Glomerular visceral epithelial cell (primary cell): ENCODE data around the gene NDRG2.

Experiments
- DNase-seq: peaks from one replicate; pipeline ENCODE4 v3.0.0-alpha.2; 2016; ENCODE audit errors: extremely low spot score

NDRG2 gene

GRCh38 chr14:21024585-21025370, at the start of gene NDRG2:
Gene NDRG2, minus strand, starts transcription at chr14:21025061. Its CDS starts 1,746 bp downstream, at chr14:21023315.
- peak; percentile 62 for DNase-seq

- no peak for DNase-seq
Measured at GRCh38 chr14:21073921-21074320, 49.1 kb upstream of the NDRG2 start.

- no peak for DNase-seq
Measured at GRCh38 chr14:21072781-21073339, 48.0 kb upstream of the NDRG2 start.

GRCh38 chr14:21072031-21072473, 47.2 kb upstream of the NDRG2 start:
- no peak for DNase-seq

GRCh38 chr14:21071225-21072030, 46.6 kb upstream of the NDRG2 start:
- DNase-seq, result peak; percentile 95

- peak; percentile 70 for DNase-seq
Measured at GRCh38 chr14:21070610-21071224, 45.9 kb upstream of the NDRG2 start.

GRCh38 chr14:21070083-21070609, 45.3 kb upstream of the NDRG2 start, which contains the start of gene ARHGEF40:
Gene ARHGEF40, plus strand, starts transcription at chr14:21070304. Its CDS starts 93 bp downstream, at chr14:21070397.
- peak; percentile 68 for DNase-seq

- DNase-seq, result peak; percentile 55
Measured at GRCh38 chr14:21069388-21070082, 44.7 kb upstream of the NDRG2 start.

- peak; percentile 70 for DNase-seq
Measured at GRCh38 chr14:21068521-21069387, 43.9 kb upstream of the NDRG2 start.

GRCh38 chr14:21066882-21067502, 42.1 kb upstream of the NDRG2 start:
- DNase-seq, result no peak

GRCh38 chr14:21063479-21063878, 38.6 kb upstream of the NDRG2 start:
- DNase-seq, result peak; percentile 89

- no peak for DNase-seq
Measured at GRCh38 chr14:21061347-21061668, 36.4 kb upstream of the NDRG2 start.

- no peak for DNase-seq
Measured at GRCh38 chr14:21060614-21061346, 35.9 kb upstream of the NDRG2 start.

- no peak for DNase-seq
Measured at GRCh38 chr14:21059842-21060613, 35.2 kb upstream of the NDRG2 start.

GRCh38 chr14:21058903-21059302, 34.0 kb upstream of the NDRG2 start:
- DNase-seq, result no peak

GRCh38 chr14:21057803-21058675, 33.2 kb upstream of the NDRG2 start, which contains the start of gene RNASE8:
Gene RNASE8, plus strand, starts transcription at chr14:21057822. Its CDS starts 71 bp downstream, at chr14:21057893.
- peak; percentile 67 for DNase-seq

- no peak for DNase-seq
Measured at GRCh38 chr14:21056520-21057163, 31.8 kb upstream of the NDRG2 start.
